H1 (cell line): ENCODE measurements around the gene MYCBP2. TPM values are rescaled to one million over a fixed set of nuclear protein-coding genes. Genes with fewer than 3 reads are reported as not detected.

ENCODE experiments used
- CTCF ChIA-PET: fragments of 300-600 bp; sonication (Branson Sonifier 250); formaldehyde crosslinking; loops from one replicate; lab custom pipeline; 2021; ENCODE audit not compliant: partially characterized antibody; lab: Charles Lee
- POLR2A ChIA-PET: fragments of 300-600 bp; sonication (Branson Sonifier 250); formaldehyde crosslinking; loops from one replicate; lab custom pipeline; 2021; ENCODE audit warnings: inconsistent platforms; ENCODE audit not compliant: partially characterized antibody; lab: Charles Lee
- DNase-seq, 2 experiments: peaks; one replicate each; pipeline versions ENCODE4 v3.0.0 to v3.0.0-alpha.2; 2010 to 2022; ENCODE audit warnings: low spot score in 2 of 2, low read depth in 1 of 2, mixed read lengths in 1 of 2
- FAIRE-seq: peaks from 2 replicates; lab custom pipeline; 2011; peaks lifted over from hg19 to GRCh38; lab: Jason Lieb, UNC
- H2AFZ ChIP-seq: 2 replicates; pipeline ENCODE4 v1.8.1; 2012; ENCODE audit warnings: low read length, inconsistent platforms
- H2AK5ac ChIP-seq: 2 replicates; pipeline ENCODE4 v1.6.1; 2013; ENCODE audit warnings: low read depth, low read length
- H2BK120ac ChIP-seq: replicated peaks from 2 replicates; pipeline ENCODE3; 2013; ENCODE audit warnings: low read depth, low read length, inconsistent platforms
- H2BK12ac ChIP-seq: 2 replicates; pipeline ENCODE4 v1.6.1; 2013; ENCODE audit warnings: low read depth, low read length
- H2BK15ac ChIP-seq: 2 replicates; pipeline ENCODE4 v1.6.1; 2013; ENCODE audit warnings: low read length
- H2BK20ac ChIP-seq: 2 replicates; pipeline ENCODE4 v1.6.1; 2013; ENCODE audit warnings: low read length
- H2BK5ac ChIP-seq: 2 replicates; pipeline ENCODE4 v1.6.1; 2013; ENCODE audit warnings: low read depth, low read length
- H3K14ac ChIP-seq: 2 replicates; pipeline ENCODE4 v1.6.1; 2013; ENCODE audit warnings: inconsistent platforms; ENCODE audit not compliant: insufficient read length
- H3K18ac ChIP-seq: 2 replicates; pipeline ENCODE4 v1.6.1; 2013; ENCODE audit warnings: low read length; ENCODE audit errors: extremely low read depth
- H3K23ac ChIP-seq: 2 replicates; pipeline ENCODE4 v1.6.1; 2013; ENCODE audit warnings: inconsistent platforms; ENCODE audit not compliant: insufficient read length
- H3K23me2 ChIP-seq: 2 replicates; pipeline ENCODE4 v1.6.1; 2013; ENCODE audit warnings: low read depth, low read length
- H3K27ac ChIP-seq: 2 replicates; pipeline ENCODE4 v1.6.1; 2011; ENCODE audit warnings: low read depth, low read length, inconsistent platforms
- H3K27me3 ChIP-seq, 4 experiments: replicated peaks in 1 of 4; 1 replicate in 1 of 4; 2 replicates in 3 of 4; pipeline versions ENCODE4 v1.6.1 to v1.8.1; 2011 to 2013; ENCODE audit warnings: low read length in 3 of 4, mild to moderate bottlenecking in 3 of 4, inconsistent platforms in 2 of 4, mixed read lengths in 2 of 4, moderate library complexity in 1 of 4; ENCODE audit not compliant: control insufficient read depth in 3 of 4, insufficient read depth in 3 of 4; ENCODE audit errors: extremely low read depth in 1 of 4
- H3K36me3 ChIP-seq, 4 experiments: 2 replicates each; pipeline versions ENCODE4 v1.6.1 to v1.8.1; 2011 to 2013; ENCODE audit warnings: mild to moderate bottlenecking in 4 of 4, low read length in 3 of 4, moderate library complexity in 2 of 4, control low read depth in 1 of 4, inconsistent platforms in 1 of 4; ENCODE audit not compliant: insufficient read depth in 4 of 4, control insufficient read depth in 2 of 4
- H3K4ac ChIP-seq: replicated peaks from 2 replicates; pipeline ENCODE3; 2013; ENCODE audit warnings: low read length, low read depth, mixed read lengths, inconsistent platforms; ENCODE audit not compliant: insufficient read length
- H3K4me1 ChIP-seq, 4 experiments: replicated peaks in 1 of 4; 1 replicate in 1 of 4; 2 replicates in 3 of 4; pipeline versions ENCODE4 v1.6.1 to v1.8.1; 2011 to 2013; ENCODE audit warnings: low read length in 3 of 4, inconsistent platforms in 2 of 4, mixed read lengths in 1 of 4; ENCODE audit not compliant: insufficient read depth in 4 of 4, control insufficient read depth in 3 of 4
- H3K4me2 ChIP-seq, 2 experiments: 2 replicates each; pipeline versions ENCODE4 v1.6.1 to v1.8.1; 2011 to 2013; ENCODE audit warnings: low read depth in 2 of 2, low read length in 2 of 2, control low read depth in 1 of 2, inconsistent platforms in 1 of 2, mild to moderate bottlenecking in 1 of 2; ENCODE audit not compliant: insufficient read depth in 1 of 2
- H3K4me3 ChIP-seq, 4 experiments: fragments of 200-600, 300-600 bp in 1 of 4; sonication (generic), shearing (Covaris generic), sonication (Bioruptor Twin) in 1 of 4; 2 replicates each; pipeline versions ENCODE4 v1.5.1 to v1.8.1; 2011 to 2016; ENCODE audit warnings: low read length in 4 of 4, low read depth in 3 of 4, control low read depth in 2 of 4, inconsistent platforms in 2 of 4, mild to moderate bottlenecking in 2 of 4, mixed read lengths in 1 of 4, moderate library complexity in 1 of 4; ENCODE audit not compliant: insufficient read depth in 2 of 4; ENCODE audit errors: extremely low read depth in 1 of 4
- H3K56ac ChIP-seq: replicated peaks from 2 replicates; pipeline ENCODE3; 2013; ENCODE audit warnings: low read depth, mild to moderate bottlenecking, mixed read lengths, low read length, inconsistent platforms; ENCODE audit not compliant: insufficient read length
- H3K79me1 ChIP-seq: 2 replicates; pipeline ENCODE4 v1.6.1; 2013; ENCODE audit warnings: low read depth, low read length, control low read depth
- H3K79me2 ChIP-seq, 2 experiments: 2 replicates each; pipeline versions ENCODE4 v1.6.1 to v1.8.1; 2012 to 2013; ENCODE audit warnings: low read length in 2 of 2, mild to moderate bottlenecking in 2 of 2, inconsistent platforms in 1 of 2; ENCODE audit not compliant: insufficient read depth in 2 of 2, control insufficient read depth in 1 of 2
- H3K9ac ChIP-seq, 4 experiments: replicated peaks in 1 of 4; 1 replicate in 1 of 4; 2 replicates in 3 of 4; pipeline versions ENCODE4 v1.6.1 to v1.8.1; 2011 to 2013; ENCODE audit warnings: low read depth in 3 of 4, low read length in 3 of 4, control low read depth in 2 of 4, mild to moderate bottlenecking in 2 of 4, moderate library complexity in 2 of 4, inconsistent platforms in 1 of 4; ENCODE audit errors: extremely low read depth in 1 of 4
- H3K9me3 ChIP-seq, 2 experiments: 2 replicates each; pipeline versions ENCODE4 v1.6.1 to v1.8.1; 2012 to 2013; ENCODE audit warnings: mild to moderate bottlenecking in 2 of 2, moderate library complexity in 2 of 2, control low read depth in 1 of 2, inconsistent platforms in 1 of 2, low read depth in 1 of 2, low read length in 1 of 2, mixed read lengths in 1 of 2; ENCODE audit not compliant: insufficient read depth in 2 of 2
- H4K20me1 ChIP-seq, 2 experiments: replicated peaks in 1 of 2; 2 replicates each; pipeline versions ENCODE3 to v1.8.1; 2011 to 2013; ENCODE audit warnings: inconsistent platforms in 2 of 2, low read length in 2 of 2, mild to moderate bottlenecking in 1 of 2; ENCODE audit not compliant: insufficient read depth in 2 of 2, control insufficient read depth in 1 of 2
- H4K5ac ChIP-seq: 2 replicates; pipeline ENCODE4 v1.6.1; 2013; ENCODE audit warnings: low read length, low read depth, mixed read lengths, inconsistent platforms; ENCODE audit not compliant: insufficient read length
- H4K8ac ChIP-seq: 2 replicates; pipeline ENCODE4 v1.8.0; 2013; ENCODE audit warnings: mild to moderate bottlenecking, moderate library complexity, low read length, inconsistent platforms; ENCODE audit not compliant: insufficient read depth; ENCODE audit errors: extremely low read depth
- H4K91ac ChIP-seq: replicated peaks from 2 replicates; pipeline ENCODE3; 2013; ENCODE audit warnings: low read length, mixed read lengths, inconsistent platforms; ENCODE audit not compliant: insufficient read length
- CBX8 ChIP-seq: fragments of 300-800, 300-1000 bp; sonication (generic); IDR thresholded peaks from 2 replicates; pipeline ENCODE4 v1.7.1; 2016; ENCODE audit warnings: low read depth, low read length, borderline replicate concordance
- CEBPB ChIP-seq: IDR thresholded peaks from 2 replicates; pipeline ENCODE4 v1.6.1; 2012; ENCODE audit warnings: low read depth, low read length
- CREB1 ChIP-seq: IDR thresholded peaks from 2 replicates; pipeline ENCODE4 v1.6.1; 2012; ENCODE audit warnings: inconsistent platforms
- CTBP2 ChIP-seq: IDR thresholded peaks from 2 replicates; pipeline ENCODE4 v1.7.0; 2011; ENCODE audit warnings: borderline replicate concordance, mild to moderate bottlenecking, moderate library complexity, mixed read lengths, low read length; ENCODE audit not compliant: insufficient read depth, insufficient read length
- EGR1 ChIP-seq: IDR thresholded peaks from 2 replicates; pipeline ENCODE4 v1.6.1; 2011; ENCODE audit warnings: low read depth, low read length, borderline replicate concordance
- HDAC6 ChIP-seq: IDR thresholded peaks from one replicate; pipeline ENCODE4 v1.7.1; 2012; ENCODE audit warnings: low read depth, mild to moderate bottlenecking, inconsistent platforms, low read length, moderate library complexity
- JUN ChIP-seq: IDR thresholded peaks from 2 replicates; pipeline ENCODE4 v1.6.1; 2011; ENCODE audit warnings: low read depth, mild to moderate bottlenecking, improper control_type of control experiment, low read length
- KDM5A ChIP-seq: fragments of 200-600 bp; IDR thresholded peaks from 2 replicates; pipeline ENCODE4 v1.7.1; 2012; ENCODE audit warnings: mild to moderate bottlenecking, low read length, inconsistent platforms, mixed read lengths
- NRF1 ChIP-seq: IDR thresholded peaks from 2 replicates; pipeline ENCODE4 v1.6.1; 2011; ENCODE audit warnings: mild to moderate bottlenecking, low read depth, low read length, improper control_type of control experiment
- POLR2A ChIP-seq, 2 experiments: IDR thresholded peaks; 1 replicate in 1 of 2; 2 replicates in 1 of 2; pipeline ENCODE4 v1.6.1; 2011; ENCODE audit warnings: low read depth in 2 of 2, low read length in 2 of 2, mild to moderate bottlenecking in 2 of 2; ENCODE audit errors: control extremely low read depth in 1 of 2
- SIN3A ChIP-seq, 2 experiments: IDR thresholded peaks in 1 of 2; conservative IDR thresholded peaks in 1 of 2; 2 replicates each; pipeline ENCODE4 v1.6.1; 2011 to 2012; ENCODE audit warnings: low read length in 2 of 2, improper control_type of control experiment in 1 of 2, low read depth in 1 of 2, mild to moderate bottlenecking in 1 of 2
- SP1 ChIP-seq: IDR thresholded peaks from 2 replicates; pipeline ENCODE4 v1.6.1; 2011; ENCODE audit warnings: low read depth, low read length
- SP4 ChIP-seq: IDR thresholded peaks from 2 replicates; pipeline ENCODE4 v1.6.1; 2012; ENCODE audit warnings: low read length, inconsistent platforms
- TAF7 ChIP-seq: optimal IDR thresholded peaks from 2 replicates; pipeline ENCODE3; 2011; ENCODE audit warnings: low read depth, mild to moderate bottlenecking, inconsistent platforms, low read length, moderate library complexity, borderline replicate concordance
- WGBS, 2 experiments: shearing (Covaris generic) in 1 of 2; methylation state at CpG; one replicate each; pipeline versions ENCODE4 v1.1.6 to v1.1.7; 2013 to 2015; ENCODE audit warnings: low lambda C conversion rate in 2 of 2, mixed read lengths in 2 of 2, inconsistent platforms in 1 of 2, low coverage in 1 of 2, missing lambda C conversion rate in 1 of 2; ENCODE audit not compliant: insufficient replicate concordance in 2 of 2, insufficient coverage in 1 of 2, insufficient read length in 1 of 2; ENCODE audit errors: extremely low coverage in 1 of 2, missing lambda C conversion rate in 1 of 2; 5-methylcytosine and 5-hydroxymethylcytosine counted together
- polyA plus RNA-seq, 7 experiments: library from polyadenylated mRNA; depleted of rRNA in 3 of 7; stranded (reverse) in 5 of 7; unstranded in 2 of 7; fragments of >200 nt in 5 of 7; fragments of 200-250 nt in 2 of 7; gene quantifications; 1 replicate in 5 of 7; 2 replicates in 1 of 7; 4 replicates in 1 of 7; pipeline versions ENCODE4 v1.2.1 to v1.2.3, GENCODE V29; 2011 to 2013; ENCODE audit warnings: missing spikeins in 2 of 7, mixed read lengths in 2 of 7
- total RNA-seq: library from RNA; stranded (reverse); fragmentation: NEBNext Ultra II Directional; extraction: Animal tissue kit (Norgen Biotek cat#: 25700); gene quantifications from 2 replicates; pipeline ENCODE4 v1.2.1, GENCODE V29; 2021
- TF ChIP-seq, protein P1 (sequence below): IDR thresholded peaks from 2 replicates; pipeline ENCODE4 v1.6.1; 2011; ENCODE audit warnings: low read length, improper control_type of control experiment

MYCBP2 gene
- total and polyA plus RNA-seq, 2 of the 8 experiments (the other 6 are each of a cell fraction or from before 2014, with no cell fraction given), result 19.0 to 52.1 TPM

GRCh38 chr13:77218274-77218673, 108.6 kb downstream of the MYCBP2 start:
- ChIA-PET CTCF (no interaction called here), POLR2A (interaction anchor here (0.6 kb wide), 1 partner anchor 164 kb away, joined by 3 read pairs; no protein-coding TSS in a partner anchor)
- WGBS, 2 experiments, result 88% methylated on average over 4 of the region's 4 CpGs; no CpG with 5 or more reads in 1 of the 2 experiments
- Histone ChIP-seq H2BK15ac (no peak overlapping the region), H3K23ac (no peak overlapping the region), H2BK12ac (no peak overlapping the region), H3K79me2 (no peaks in the 10 kb centered on the region), H3K79me1 (no peaks in the 10 kb centered on the region), H3K4ac (no peak overlapping the region), H4K20me1 (peaks cover 0 to 2% of the 10 kb centered on the region in 2 experiments), H2BK20ac (no peak overlapping the region), H3K56ac (no peak overlapping the region), H3K27me3 (no peaks in the 10 kb centered on the region), H2BK120ac (no peak overlapping the region), H3K4me2 (no peak overlapping the region), H4K5ac (no peak overlapping the region), H3K36me3 (peaks cover 0 to 6% (median 2%) of the 10 kb centered on the region in 4 experiments; a peak in 2 of 8 replicates), H3K4me1 (no peaks in the 10 kb centered on the region), H3K27ac (no peak overlapping the region), H3K4me3 (no peak overlapping the region), H3K9ac (no peak overlapping the region), H2AFZ (no peak overlapping the region), H3K14ac (no peak overlapping the region), H2BK5ac (no peak overlapping the region), H3K9me3 (no peaks in the 10 kb centered on the region), H3K23me2 (no peaks in the 10 kb centered on the region), H2AK5ac (no peak overlapping the region), H3K18ac (no peak overlapping the region), H4K8ac (no peak overlapping the region), H4K91ac (no peak overlapping the region)
- DNase-seq (no peak), FAIRE-seq (no peak)
- TF ChIP-seq CTBP2, result no peak
- no peak for TF ChIP-seq CREB1
- no peak for TF ChIP-seq CEBPB
- no peak for TF ChIP-seq TAF7
- TF ChIP-seq EGR1, result no peak
- no peak for TF ChIP-seq KDM5A
- TF ChIP-seq, protein P1, sequence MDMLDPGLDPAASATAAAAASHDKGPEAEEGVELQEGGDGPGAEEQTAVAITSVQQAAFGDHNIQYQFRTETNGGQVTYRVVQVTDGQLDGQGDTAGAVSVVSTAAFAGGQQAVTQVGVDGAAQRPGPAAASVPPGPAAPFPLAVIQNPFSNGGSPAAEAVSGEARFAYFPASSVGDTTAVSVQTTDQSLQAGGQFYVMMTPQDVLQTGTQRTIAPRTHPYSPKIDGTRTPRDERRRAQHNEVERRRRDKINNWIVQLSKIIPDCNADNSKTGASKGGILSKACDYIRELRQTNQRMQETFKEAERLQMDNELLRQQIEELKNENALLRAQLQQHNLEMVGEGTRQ, result no peak
- TF ChIP-seq JUN, result no peak
- no peak for TF ChIP-seq NRF1
- no peak for TF ChIP-seq HDAC6
- no peak for TF ChIP-seq CBX8
- no peak for TF ChIP-seq POLR2A (IDR thresholded peaks at IDR 0.05; ENCODE audit: control extremely low read depth in 1 of 2, low read depth in 2 of 2, low read length in 2 of 2)
- TF ChIP-seq SP1, result no peak
- TF ChIP-seq SP4, result no peak
- no peak for TF ChIP-seq SIN3A (conservative IDR thresholded peaks at IDR 0.05 in 1 of 2, IDR thresholded peaks at IDR 0.05 in 1 of 2; ENCODE audit: low read depth in 1 of 2, low read length in 2 of 2)
